ENCODE data around the gene CD22.

CD22 gene

DNA sequence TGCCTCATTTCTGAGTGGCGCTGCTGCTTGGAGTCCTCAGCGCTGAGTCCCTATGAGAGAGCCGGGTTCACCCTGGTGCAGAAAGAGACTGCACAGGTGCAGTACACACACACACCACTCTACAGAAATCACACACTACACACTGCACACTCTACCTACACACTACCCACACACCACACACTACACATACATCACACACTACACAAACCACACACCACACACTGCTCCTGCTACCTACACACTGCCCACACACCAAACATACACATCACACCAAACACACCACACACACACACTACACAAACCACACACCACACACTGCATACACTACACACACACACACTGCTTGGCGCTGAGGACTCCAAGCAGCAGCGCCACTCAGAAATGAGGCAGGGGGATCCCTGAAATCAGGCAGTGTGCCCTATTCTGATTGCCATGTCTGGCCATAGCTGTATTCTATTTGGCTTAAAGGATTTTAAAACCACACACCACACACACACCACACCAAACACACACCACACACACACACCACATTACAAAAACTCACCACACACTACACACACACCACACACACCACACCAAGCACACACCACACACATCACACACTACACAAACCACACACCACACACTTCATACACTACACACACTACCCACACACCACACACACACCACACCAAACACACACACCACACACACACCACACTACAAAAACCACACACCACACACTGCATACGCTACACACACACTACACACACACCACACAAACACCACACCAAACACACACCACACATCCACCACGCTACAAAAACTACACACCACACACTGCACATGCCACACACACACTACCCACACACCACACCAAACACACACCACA lies 32.1 kb upstream of the CD22 start:
- no peak for DNase-seq

DNA sequence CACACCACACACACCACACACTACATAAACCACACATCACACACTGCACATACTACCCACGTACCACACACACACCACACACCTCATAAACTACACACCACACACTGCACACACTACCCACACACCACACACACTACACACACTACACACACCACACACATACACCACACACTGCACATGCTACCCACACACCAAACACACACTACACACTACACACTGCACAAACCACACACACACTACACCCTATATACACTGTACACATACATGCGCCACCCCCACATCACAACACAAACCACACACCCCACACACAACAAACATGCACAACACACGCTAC lies 31.5 kb upstream of the CD22 start:
- no peak for DNase-seq

DNA sequence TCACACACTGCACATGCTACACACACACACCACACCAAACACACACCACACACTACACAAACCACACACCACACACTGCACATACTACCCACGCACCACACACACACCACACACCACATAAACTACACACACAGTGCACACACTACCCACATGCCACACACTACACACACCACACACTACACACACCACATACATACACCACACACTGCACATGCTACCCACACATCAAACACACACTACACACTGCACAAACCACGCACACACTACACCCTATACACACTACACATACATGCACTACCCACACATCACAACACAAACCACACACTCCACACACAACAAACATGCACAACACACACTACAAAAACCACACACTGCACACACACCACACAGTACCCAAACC lies 31.1 kb upstream of the CD22 start:
- DNase-seq: no peak

DNA sequence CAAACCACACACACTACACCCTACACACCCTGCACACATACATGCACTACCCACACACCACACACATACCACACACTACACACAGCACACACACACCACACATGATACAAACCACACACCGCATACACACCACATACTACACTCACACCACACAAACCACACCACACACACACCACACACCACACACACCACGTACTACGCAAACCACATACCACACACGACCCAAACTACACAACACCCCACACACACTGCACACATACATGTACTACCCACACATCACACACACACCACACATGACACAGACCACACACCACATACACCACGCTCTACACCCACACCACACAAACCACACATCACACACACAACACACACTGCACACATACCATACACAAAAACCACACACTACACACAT lies 30.4 kb upstream of the CD22 start:
- no peak for DNase-seq

DNA sequence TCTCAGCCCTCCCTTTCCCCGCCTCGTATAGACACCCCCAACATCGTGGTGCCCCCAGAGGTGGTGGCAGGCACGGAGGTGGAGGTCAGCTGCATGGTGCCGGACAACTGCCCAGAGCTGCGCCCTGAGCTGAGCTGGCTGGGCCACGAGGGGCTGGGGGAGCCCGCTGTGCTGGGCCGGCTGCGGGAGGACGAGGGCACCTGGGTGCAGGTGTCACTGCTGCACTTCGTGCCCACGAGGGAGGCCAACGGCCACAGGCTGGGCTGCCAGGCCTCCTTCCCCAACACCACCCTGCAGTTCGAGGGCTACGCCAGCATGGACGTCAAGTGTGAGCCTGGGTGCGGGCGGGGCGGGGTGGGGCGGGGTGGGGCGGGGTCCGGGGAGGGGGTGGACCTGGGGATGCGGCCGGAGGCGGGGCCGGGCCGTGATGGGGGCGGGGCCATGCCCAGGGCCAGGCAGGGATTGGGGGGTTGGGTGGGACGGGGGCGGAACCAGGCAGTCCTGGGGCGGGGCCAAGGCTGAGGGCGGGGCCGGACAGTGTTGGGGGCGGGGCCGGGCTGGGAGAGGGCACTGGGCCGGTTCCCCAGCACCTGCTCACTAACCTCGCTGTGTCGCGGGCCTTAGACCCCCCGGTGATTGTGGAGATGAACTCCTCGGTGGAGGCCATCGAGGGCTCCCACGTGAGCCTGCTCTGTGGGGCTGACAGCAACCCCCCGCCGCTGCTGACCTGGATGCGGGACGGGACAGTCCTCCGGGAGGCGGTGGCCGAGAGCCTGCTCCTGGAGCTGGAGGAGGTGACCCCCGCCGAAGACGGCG lies 29.3 kb upstream of the CD22 start:
- no peak for DNase-seq

DNA sequence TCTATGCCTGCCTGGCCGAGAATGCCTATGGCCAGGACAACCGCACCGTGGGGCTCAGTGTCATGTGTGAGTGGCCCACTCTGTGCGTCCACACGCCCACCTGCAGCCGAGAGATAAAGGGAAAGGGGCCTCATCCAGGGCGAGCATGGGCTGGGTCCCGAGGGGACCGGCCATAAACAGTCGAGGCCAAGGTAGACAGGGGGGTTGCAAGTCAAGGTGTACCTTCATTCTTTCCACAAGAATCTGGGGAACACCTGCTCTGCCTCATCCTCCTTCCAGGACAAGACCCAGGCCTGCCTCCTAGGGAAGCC lies 28.7 kb upstream of the CD22 start:
- DNase-seq: no peak

DNA sequence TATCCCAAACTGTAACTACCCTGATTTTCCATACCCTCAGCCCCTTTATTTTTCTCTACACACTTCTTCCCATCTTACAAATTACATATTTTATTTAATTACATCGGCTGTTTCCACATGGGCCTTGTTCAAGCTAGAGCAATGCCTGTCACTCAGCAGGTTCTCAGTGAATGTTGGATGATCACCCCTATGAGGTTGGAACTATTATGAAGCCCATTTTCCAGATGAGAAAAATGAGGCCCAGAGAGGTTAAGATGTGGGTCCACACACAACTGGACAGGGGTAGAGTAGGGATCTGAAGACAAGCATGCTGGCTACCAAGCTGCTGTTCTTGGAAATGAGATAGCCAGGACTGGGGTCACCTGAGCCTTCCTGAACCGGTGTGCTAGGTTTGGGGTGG lies 27.0 kb upstream of the CD22 start:
- DNase-seq: no peak

DNA sequence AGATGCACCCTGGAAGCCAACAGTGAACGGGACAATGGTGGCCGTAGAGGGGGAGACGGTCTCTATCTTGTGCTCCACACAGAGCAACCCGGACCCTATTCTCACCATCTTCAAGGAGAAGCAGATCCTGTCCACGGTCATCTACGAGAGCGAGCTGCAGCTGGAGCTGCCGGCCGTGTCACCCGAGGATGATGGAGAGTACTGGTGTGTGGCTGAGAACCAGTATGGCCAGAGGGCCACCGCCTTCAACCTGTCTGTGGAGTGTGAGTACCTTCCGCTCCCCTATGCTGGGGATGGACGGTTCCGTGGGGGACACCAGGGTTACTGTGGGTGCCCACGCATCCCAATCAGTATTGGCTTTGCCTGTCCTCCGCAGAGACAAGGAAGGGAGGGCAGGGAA lies 26.5 kb upstream of the CD22 start:
- DNase-seq: no peak

DNA sequence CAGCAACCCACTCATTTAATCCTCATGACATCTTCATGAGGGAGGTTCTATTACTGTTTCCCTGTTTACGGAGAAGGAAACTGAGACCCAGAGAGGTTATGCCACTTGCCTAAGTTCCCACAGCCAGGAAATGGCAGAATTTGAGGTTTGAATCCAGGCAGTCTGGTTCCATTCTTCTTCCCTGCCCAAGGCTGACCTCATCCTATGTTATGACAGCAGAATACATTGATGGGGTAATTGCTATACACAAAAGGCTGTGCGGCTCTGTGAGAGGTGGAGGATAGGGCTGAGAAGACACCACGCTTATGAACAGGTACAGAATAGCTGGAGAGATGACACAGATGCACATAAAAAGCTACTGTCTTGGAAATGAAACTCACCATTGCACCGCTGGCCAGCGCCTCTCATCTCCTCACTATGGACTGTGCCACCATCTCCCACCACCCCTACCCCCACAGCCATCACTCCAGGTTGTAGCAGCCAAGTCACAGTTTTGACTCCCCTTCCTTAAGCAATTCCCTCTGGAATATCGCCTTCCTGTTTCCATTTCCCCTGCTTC lies 25.6 kb upstream of the CD22 start:
- DNase-seq: no peak

DNA sequence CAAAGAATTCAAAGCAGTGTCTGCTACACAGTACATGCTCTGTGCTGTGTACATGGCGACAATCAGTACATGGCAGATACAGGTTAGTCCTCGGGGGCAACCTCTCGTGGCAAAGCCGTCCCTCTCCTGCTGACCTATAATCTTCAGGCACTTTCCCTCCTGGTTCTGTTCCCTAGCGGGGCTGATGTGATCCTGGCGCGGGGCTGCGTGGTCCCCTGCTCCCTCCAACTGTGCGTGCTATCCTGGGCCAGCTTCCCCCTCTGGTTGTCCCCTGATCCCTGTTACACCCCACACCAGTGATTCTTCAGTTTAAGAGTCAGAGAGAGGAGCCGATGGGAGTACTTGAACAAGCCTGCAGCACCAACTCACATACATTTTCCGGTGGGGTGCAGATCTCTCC lies 25.0 kb upstream of the CD22 start:
- DNase-seq: no peak

DNA sequence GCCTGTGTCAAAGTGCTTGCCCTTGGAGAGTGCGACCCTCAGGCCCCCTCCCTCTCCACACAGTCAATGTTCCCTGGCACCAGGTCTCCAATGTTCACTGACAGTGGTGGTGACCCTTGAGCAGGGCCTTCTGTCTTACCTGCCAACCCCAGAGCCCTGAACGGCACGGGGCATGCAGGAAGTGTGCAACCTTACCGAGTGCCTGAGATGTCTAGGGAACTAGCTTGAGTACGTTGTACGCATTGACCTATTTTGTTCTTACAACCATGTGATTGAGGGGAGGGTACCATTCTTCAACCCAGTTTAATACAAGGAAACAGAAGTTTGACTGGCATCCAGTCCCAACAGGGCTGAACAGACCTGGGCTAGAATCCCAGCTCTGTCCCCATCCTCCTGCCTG lies 23.8 kb upstream of the CD22 start:
- no peak for DNase-seq

DNA sequence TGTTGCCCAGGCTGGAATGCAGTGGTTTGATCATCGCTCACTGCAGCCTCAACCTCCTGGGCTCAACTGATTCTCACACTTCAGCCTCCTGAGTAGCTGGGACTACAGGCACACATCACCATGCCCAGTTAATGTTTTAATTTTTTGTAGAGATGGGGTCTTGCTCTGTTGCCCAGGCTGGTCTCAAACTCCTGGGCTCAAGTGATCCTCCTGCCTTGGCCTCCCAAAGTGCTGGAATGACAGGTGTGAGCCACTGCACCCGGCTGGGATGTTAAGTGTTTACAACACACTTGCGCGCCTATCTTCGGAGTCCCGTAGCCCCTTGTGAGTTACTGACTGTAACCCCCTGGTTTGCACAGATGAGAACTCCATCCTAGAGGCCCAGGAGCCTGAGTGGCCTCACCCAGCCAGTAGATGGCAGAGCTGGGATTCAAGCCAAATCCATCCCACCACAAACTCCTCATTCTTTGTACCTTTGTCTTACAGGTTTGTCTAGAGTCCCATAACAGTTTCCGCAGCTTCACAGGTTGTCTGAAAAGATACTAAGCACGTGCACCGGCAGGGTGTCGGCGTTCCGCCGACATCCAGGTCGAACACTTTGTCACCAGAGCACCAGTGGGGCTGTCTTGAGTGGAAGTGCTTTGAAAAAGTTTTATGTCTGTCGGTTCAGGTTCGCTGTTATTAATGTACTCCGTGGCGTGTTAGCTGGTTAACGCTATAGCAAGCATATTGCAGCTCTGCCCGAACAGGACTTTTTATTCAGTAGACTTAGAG lies 22.3 kb upstream of the CD22 start:
- no peak for DNase-seq

DNA sequence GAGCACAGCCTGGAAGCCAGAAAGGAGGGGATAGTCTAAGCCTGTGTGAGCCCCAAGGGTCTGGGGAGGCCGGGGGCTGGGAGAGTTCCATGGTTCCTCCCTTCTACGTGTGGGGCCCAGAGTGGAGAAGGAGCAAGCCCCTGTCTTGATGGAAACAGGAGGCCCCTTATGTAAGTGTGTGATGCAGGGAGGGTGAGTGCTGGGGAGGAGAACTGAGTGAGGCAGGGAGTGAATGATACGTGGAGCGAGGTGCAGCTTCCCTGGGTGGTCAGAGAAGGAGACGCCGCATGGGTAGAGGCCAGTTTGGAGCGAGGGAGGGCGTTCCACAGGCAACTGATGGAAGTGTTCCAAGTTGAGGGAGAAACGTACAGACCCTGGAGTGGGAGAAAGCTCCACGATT lies 21.1 kb upstream of the CD22 start:
- no peak for DNase-seq

DNA sequence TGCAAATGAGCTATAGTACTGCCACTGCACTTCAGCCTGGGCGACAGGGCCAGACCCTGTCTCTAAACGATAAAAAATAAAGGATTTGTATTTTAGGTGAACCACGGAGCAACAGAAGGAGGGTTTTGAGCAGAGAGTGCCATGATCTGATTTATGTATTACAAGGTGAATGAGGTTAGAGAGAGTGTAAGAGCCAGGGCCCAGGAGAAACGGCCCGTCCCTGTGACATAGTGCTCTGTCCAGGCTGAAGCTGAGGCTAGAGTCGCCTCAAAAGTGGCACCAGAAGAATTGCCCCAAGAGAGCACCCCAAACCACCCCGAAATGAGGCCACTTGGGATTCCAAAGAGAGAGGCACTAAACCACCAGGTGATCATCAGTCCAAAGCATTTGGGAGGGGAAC lies 20.1 kb upstream of the CD22 start:
- DNase-seq: no peak

DNA sequence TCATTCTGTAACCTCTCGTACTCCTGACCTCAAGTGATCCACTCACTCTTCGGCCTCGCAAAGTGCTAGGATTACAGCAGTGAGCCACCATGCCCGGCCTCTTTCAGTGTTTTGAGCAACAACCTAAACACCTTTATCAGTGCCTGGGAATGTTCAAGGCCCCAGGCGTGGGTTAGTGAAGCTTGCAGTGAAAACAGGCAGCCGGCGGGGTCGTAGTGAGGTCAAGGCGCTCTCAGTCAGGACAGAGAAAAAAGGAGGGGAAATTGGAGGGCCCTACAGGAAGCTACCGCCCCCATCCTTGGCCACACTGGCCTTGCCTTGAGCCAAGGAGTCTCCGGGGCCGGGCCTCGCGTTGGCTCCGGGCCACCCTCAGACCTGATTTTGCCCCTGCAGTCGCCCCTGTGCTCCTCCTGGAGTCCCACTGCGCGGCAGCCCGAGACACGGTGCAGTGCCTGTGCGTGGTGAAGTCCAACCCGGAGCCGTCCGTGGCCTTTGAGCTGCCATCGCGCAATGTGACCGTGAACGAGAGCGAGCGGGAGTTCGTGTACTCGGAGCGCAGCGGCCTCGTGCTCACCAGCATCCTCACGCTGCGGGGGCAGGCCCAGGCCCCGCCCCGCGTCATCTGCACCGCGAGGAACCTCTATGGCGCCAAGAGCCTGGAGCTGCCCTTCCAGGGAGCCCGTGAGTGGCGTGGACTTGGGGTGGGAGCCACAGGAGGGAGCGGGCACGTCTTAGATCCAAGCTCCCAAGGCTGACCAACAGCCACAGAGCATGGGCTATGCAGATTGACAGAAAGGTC lies 19.3 kb upstream of the CD22 start:
- DNase-seq: no peak

DNA sequence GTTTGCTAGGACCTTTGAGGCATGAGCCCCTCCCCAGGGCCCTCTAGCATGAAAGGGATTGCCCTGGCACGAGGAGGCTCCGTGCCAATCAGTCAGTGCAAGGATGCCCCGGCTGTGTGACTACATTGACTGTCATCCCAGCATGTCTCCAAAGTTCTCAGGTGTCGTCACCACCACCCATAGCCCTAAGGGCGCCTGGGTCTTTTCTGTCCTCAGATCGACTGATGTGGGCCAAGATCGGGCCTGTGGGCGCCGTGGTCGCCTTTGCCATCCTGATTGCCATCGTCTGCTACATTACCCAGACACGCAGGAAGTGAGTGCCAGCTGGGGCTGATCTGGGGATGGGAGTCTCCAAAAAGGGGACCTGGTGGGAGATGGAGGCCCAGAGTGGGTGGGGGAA lies 18.7 kb upstream of the CD22 start:
- DNase-seq: no peak

DNA sequence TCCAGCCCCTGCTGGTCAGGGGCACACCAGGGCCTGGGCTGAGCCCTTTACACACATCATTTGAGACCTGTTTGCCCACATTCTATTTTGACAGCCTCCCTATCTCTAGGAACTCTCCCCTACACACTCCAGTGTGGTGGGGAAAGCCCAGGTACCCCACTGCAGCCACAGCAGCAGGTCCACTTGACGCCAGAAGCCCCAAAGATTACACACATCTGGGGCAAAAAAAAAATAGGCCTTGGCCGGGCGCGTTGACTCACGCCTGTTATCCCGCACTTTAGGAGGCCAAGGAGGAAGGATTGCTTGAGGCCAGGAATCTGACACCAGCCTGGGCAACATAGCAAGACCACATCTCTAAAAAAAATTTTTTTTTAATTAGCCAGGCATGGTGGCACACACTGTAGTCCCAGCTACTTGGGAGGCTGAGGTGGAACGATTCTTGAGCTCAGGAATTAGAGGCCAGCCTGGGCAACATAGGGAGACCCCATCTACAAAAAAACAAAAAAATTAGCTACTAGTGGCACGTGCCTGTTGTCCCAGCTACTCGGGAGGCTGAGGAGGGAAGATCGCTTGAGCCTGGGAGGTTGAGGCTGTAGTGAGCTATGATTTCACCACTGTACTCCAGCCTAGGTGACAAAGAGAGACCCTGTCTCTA lies 18.0 kb upstream of the CD22 start:
- no peak for DNase-seq

DNA sequence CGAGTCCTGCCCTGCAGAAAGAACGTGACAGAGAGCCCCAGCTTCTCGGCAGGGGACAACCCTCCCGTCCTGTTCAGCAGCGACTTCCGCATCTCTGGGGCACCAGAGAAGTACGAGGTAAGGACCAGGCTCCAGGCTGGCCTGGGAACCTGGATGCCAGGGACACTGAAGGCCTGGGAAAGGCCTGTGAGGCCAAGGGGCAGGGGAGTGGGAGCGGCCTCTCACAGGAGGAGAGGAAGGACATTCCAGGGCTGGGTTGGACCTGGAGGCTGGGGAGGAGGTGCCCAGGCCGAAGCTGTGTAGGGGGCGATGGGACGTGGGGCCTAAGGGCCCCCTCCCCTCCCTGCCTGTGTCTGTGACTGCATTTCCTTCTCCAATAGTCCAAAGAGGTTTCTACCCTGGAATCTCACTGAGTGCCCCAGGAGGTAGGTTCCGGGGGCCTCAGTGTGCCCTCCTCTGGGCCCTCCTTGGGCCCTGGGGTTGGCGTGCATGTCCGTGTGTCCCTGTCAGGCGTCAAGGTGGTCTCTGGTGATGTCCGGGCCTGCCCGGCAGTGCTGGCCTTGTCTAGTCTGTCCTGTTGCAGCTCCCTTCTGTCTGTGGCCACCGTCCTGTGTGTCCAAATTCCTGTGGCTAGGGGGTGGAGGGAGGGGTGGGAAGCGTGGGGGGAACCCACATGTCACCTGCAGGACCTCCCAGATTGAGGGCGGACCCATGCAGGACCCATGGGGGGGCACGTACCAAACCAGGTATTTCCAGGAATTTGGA lies 16.9 kb upstream of the CD22 start:
- DNase-seq: no peak

DNA sequence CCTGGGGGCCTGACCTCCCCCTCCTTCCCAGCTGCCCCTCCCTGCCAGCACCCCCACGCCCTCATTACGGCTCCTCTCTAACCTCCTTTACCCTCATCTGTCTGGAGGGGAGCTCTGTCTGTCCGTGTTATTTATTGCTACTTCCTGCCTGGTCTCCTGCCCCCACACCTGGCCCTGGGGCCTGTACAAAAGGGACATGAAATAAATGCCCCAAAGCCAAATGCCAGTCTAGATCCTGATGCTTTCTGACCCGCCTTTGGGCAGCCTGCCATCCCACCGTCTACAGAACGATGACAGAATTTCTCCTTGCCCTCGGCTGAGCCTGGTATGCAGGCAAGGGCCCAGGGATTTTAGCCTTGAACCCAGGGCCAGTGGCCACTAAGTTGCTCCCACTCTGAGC lies 15.4 kb upstream of the CD22 start:
- DNase-seq: no peak

DNA sequence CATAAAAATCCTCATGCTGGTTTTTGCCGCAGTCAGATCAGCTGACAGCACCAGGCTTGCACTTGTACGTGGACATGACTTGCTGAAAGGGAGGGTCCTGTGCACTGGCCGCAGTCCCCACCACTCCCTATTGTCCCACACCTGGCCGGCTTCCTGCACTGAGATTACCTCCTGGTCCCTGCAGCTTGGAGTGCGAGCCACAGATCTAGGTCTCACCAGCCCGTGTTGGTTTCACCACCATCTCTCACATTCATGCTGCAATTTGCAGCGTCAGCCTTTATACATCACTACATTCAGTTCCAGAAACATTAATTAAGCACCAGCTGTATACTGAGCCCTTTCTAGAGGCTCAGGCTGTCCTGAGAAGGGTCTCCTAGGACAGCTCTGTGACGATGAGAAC lies 15.0 kb upstream of the CD22 start:
- DNase-seq: no peak

DNA sequence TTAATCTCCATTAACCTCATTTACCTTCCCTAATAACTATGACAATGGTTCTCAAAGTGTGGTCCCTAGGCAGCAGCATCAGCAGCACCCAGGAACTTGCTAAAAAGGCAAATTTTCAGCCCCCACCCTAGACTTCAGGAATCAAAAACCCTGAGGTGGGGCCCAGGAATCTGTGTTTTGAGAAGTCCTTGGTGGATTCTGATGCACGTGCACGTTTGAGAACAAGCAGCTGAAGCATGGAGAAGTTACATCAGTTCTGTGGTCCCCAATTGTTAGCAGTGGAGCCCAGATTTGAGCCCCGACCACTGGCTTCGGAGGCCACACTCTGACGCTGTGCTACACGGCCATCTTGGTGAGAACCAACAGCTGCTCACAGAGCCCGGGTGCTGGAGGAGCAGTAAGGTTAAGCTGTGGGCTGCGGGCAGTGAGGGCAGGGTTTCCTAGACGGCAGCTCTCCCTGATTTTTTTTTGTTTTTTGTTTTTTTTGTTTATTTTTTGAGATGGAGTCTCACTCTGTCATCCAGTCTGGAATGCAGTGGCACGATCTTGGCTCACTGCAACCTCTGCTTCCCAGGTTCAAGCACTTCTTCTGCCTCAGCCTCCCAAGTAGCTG lies 14.0 kb upstream of the CD22 start:
- DNase-seq: no peak

Data from stimulated activated CD4-positive, alpha-beta T cell treated with anti-CD3 and anti-CD28 coated beads, Interleukin-4, amount 100 ng/mL, for 1 hour (primary cell).